Measurements from ENCODE around the gene GSG1L.

The GSG1L gene

GRCh38 chr16:27789595-27790241, 273.8 kb downstream of the GSG1L start:
- Mint-ChIP-seq H3K9me3 (no peaks in the 10 kb centered on the region), H3K4me3 (no peak overlapping the region), H3K27me3 (no peaks in the 10 kb centered on the region), H3K36me3 (ENCODE audit: low read depth) (no peaks in the 10 kb centered on the region), H3K27ac (no peak overlapping the region), H3K4me1 (ENCODE audit: low read depth) (no peaks in the 10 kb centered on the region)

- Mint-ChIP-seq H3K27me3 (no peaks in the 10 kb centered on the region), H3K27ac (no peak overlapping the region), H3K4me1 (ENCODE audit: low read depth) (no peaks in the 10 kb centered on the region), H3K4me3 (no peak overlapping the region), H3K9me3 (no peaks in the 10 kb centered on the region), H3K36me3 (ENCODE audit: low read depth) (no peaks in the 10 kb centered on the region)
Observed at GRCh38 chr16:27789150-27789549, 274.4 kb downstream of the GSG1L start.

GRCh38 chr16:27787665-27788064, 275.8 kb downstream of the GSG1L start:
- H3K9me3 Mint-ChIP-seq: no peaks in the 10 kb centered on the region
- H3K4me1 Mint-ChIP-seq (ENCODE audit: low read depth): no peaks in the 10 kb centered on the region
- no peaks in the 10 kb centered on the region for H3K27me3 Mint-ChIP-seq
- H3K36me3 Mint-ChIP-seq (ENCODE audit: low read depth): no peaks in the 10 kb centered on the region
- no peak overlapping the region for H3K4me3 Mint-ChIP-seq
- H3K27ac Mint-ChIP-seq: no peak overlapping the region

- H3K36me3 Mint-ChIP-seq (ENCODE audit: low read depth): no peaks in the 10 kb centered on the region
- no peaks in the 10 kb centered on the region for H3K4me1 Mint-ChIP-seq (ENCODE audit: low read depth)
- H3K27ac Mint-ChIP-seq: no peak overlapping the region
Observed at GRCh38 chr16:27786923-27787625, 276.4 kb downstream of the GSG1L start.

GRCh38 chr16:27786221-27786922, 277.1 kb downstream of the GSG1L start:
- Mint-ChIP-seq H3K36me3 (ENCODE audit: low read depth) (no peaks in the 10 kb centered on the region), H3K4me1 (ENCODE audit: low read depth) (no peaks in the 10 kb centered on the region), H3K9me3 (no peaks in the 10 kb centered on the region), H3K27me3 (no peaks in the 10 kb centered on the region), H3K27ac (no peak overlapping the region), H3K4me3 (no peak overlapping the region)

More at GRCh38 chr16:27786923-27787625, 276.4 kb downstream of the GSG1L start:
- Mint-ChIP-seq H3K4me3 (no peak overlapping the region), H3K9me3 (no peaks in the 10 kb centered on the region), H3K27me3 (no peaks in the 10 kb centered on the region)

GRCh38 chr16:27785307-27785678, 278.2 kb downstream of the GSG1L start:
- no peaks in the 10 kb centered on the region for H3K27me3 Mint-ChIP-seq
- H3K4me3 Mint-ChIP-seq: no peak overlapping the region
- peak overlapping the region; percentile 41 for H3K27ac Mint-ChIP-seq
- H3K9me3 Mint-ChIP-seq: no peaks in the 10 kb centered on the region
- no peaks in the 10 kb centered on the region for H3K36me3 Mint-ChIP-seq (ENCODE audit: low read depth)
- no peaks in the 10 kb centered on the region for H3K4me1 Mint-ChIP-seq (ENCODE audit: low read depth)

GRCh38 chr16:27784351-27785306, 278.9 kb downstream of the GSG1L start:
- H3K4me1 Mint-ChIP-seq (ENCODE audit: low read depth): no peaks in the 10 kb centered on the region
- H3K9me3 Mint-ChIP-seq: no peaks in the 10 kb centered on the region
- H3K36me3 Mint-ChIP-seq (ENCODE audit: low read depth): no peaks in the 10 kb centered on the region
- no peak overlapping the region for H3K27ac Mint-ChIP-seq
- H3K4me3 Mint-ChIP-seq: no peak overlapping the region
- H3K27me3 Mint-ChIP-seq: no peaks in the 10 kb centered on the region

GRCh38 chr16:27781981-27782880, 281.3 kb downstream of the GSG1L start:
- no peaks in the 10 kb centered on the region for H3K9me3 Mint-ChIP-seq
- no peaks in the 10 kb centered on the region for H3K4me1 Mint-ChIP-seq (ENCODE audit: low read depth)
- H3K27me3 Mint-ChIP-seq: no peaks in the 10 kb centered on the region
- no peaks in the 10 kb centered on the region for H3K36me3 Mint-ChIP-seq (ENCODE audit: low read depth)
- no peak overlapping the region for H3K27ac Mint-ChIP-seq
- no peak overlapping the region for H3K4me3 Mint-ChIP-seq

GRCh38 chr16:27781195-27781524, 282.4 kb downstream of the GSG1L start:
- no peaks in the 10 kb centered on the region for H3K4me1 Mint-ChIP-seq (ENCODE audit: low read depth)
- H3K36me3 Mint-ChIP-seq (ENCODE audit: low read depth): no peaks in the 10 kb centered on the region
- no peak overlapping the region for H3K27ac Mint-ChIP-seq
- no peaks in the 10 kb centered on the region for H3K9me3 Mint-ChIP-seq
- no peak overlapping the region for H3K4me3 Mint-ChIP-seq
- no peaks in the 10 kb centered on the region for H3K27me3 Mint-ChIP-seq

- H3K4me1 Mint-ChIP-seq (ENCODE audit: low read depth): no peaks in the 10 kb centered on the region
- H3K36me3 Mint-ChIP-seq (ENCODE audit: low read depth): no peaks in the 10 kb centered on the region
- H3K27ac Mint-ChIP-seq: no peak overlapping the region
- no peaks in the 10 kb centered on the region for H3K27me3 Mint-ChIP-seq
- no peak overlapping the region for H3K4me3 Mint-ChIP-seq
- no peaks in the 10 kb centered on the region for H3K9me3 Mint-ChIP-seq
Observed at GRCh38 chr16:27780468-27781194, 282.9 kb downstream of the GSG1L start.

GRCh38 chr16:27779641-27780164, 283.8 kb downstream of the GSG1L start:
- no peak overlapping the region for H3K27ac Mint-ChIP-seq
- no peaks in the 10 kb centered on the region for H3K27me3 Mint-ChIP-seq
- H3K36me3 Mint-ChIP-seq (ENCODE audit: low read depth): no peaks in the 10 kb centered on the region
- no peak overlapping the region for H3K4me3 Mint-ChIP-seq
- no peaks in the 10 kb centered on the region for H3K4me1 Mint-ChIP-seq (ENCODE audit: low read depth)
- H3K9me3 Mint-ChIP-seq: no peaks in the 10 kb centered on the region

GRCh38 chr16:27778926-27779570, 284.5 kb downstream of the GSG1L start:
- no peaks in the 10 kb centered on the region for H3K27me3 Mint-ChIP-seq
- H3K36me3 Mint-ChIP-seq (ENCODE audit: low read depth): no peaks in the 10 kb centered on the region
- no peaks in the 10 kb centered on the region for H3K9me3 Mint-ChIP-seq
- no peak overlapping the region for H3K27ac Mint-ChIP-seq
- no peaks in the 10 kb centered on the region for H3K4me1 Mint-ChIP-seq (ENCODE audit: low read depth)
- no peak overlapping the region for H3K4me3 Mint-ChIP-seq
